ENCODE data around the gene FILIP1L.

Gene FILIP1L

DNA sequence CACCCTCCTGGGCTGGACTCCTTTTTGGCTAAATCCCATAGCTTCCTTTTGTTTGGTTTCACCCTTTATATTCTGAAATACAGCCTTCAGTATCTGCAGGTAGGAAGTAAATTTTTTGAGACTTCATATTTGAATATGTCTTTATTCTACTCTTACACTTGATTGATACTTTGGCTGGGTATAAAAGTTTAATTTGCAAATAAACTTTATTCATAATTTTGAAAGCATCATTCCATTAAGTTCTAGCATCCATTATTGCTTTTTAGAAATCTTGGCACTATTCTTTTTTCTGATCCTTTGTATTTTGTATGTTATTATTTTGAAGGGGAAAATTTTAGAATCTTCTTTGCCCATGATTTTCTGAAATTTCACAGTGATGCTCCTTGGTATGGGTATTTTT, 41.3 kb upstream of the FILIP1L start:
- Histone ChIP-seq H3F3A (ENCODE audit: insufficient read depth) (no peaks in the 10 kb centered on the region), H3K27ac (ENCODE audit: low read depth, low read length) (no peak overlapping the region), H3K4me2 (ENCODE audit: low read depth, low read length, poor library complexity, severe bottlenecking) (no peak overlapping the region), H2AFZ (ENCODE audit: low read depth, low read length, severe bottlenecking) (no peak overlapping the region), H3K4me3 (ENCODE audit: insufficient read depth, low read length, poor library complexity, severe bottlenecking) (no peak overlapping the region), H3K9me3 (ENCODE audit: insufficient read depth, low read length) (peaks cover 8% of the 10 kb centered on the region; the same call in 1 of the 2 replicates), H3K9ac (ENCODE audit: low read length) (no peak overlapping the region), H3K9me2 (replicated peaks; ENCODE audit: insufficient read depth, low read length) (no peaks in the 10 kb centered on the region), H3K36me3 (ENCODE audit: low read length) (peaks cover 13% of the 10 kb centered on the region), H3K79me2 (ENCODE audit: insufficient read depth, low read length) (no peaks in the 10 kb centered on the region), H3K27me3 (ENCODE audit: low read length) (no peaks in the 10 kb centered on the region), H4K20me1 (ENCODE audit: low read depth, low read length) (no peaks in the 10 kb centered on the region)
- TF ChIP-seq, protein P1, sequence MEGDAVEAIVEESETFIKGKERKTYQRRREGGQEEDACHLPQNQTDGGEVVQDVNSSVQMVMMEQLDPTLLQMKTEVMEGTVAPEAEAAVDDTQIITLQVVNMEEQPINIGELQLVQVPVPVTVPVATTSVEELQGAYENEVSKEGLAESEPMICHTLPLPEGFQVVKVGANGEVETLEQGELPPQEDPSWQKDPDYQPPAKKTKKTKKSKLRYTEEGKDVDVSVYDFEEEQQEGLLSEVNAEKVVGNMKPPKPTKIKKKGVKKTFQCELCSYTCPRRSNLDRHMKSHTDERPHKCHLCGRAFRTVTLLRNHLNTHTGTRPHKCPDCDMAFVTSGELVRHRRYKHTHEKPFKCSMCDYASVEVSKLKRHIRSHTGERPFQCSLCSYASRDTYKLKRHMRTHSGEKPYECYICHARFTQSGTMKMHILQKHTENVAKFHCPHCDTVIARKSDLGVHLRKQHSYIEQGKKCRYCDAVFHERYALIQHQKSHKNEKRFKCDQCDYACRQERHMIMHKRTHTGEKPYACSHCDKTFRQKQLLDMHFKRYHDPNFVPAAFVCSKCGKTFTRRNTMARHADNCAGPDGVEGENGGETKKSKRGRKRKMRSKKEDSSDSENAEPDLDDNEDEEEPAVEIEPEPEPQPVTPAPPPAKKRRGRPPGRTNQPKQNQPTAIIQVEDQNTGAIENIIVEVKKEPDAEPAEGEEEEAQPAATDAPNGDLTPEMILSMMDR (IDR thresholded peaks at IDR 0.05; ENCODE audit: insufficient read depth, low read length, poor library complexity, severe bottlenecking), result no peak
- no peak for TF ChIP-seq EZH2phosphoT487 (conservative IDR thresholded peaks at IDR 0.05; ENCODE audit: low read length)

DNA sequence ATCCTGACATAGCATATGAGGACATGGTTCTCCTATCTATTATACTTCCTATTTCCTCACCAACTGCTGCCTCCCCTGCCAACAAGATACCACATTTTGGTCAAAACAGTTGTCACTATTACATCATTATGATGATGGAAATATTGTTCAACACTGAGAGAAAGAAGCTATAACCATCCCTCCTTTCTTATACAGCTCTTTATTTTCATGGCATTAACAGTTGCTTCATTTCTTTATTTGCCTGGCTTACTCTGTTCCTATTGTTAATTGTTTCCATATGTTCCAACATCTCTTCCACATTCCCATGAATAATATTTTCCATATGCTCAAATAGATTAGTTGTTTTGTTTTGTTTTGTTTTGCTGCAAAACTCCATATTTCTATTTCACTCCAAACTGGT, 40.8 kb upstream of the FILIP1L start:
- no peaks in the 10 kb centered on the region for H3F3A ChIP-seq (ENCODE audit: insufficient read depth)
- H3K79me2 ChIP-seq (ENCODE audit: insufficient read depth, low read length), result no peaks in the 10 kb centered on the region
- no peak overlapping the region for H2AFZ ChIP-seq (ENCODE audit: low read depth, low read length, severe bottlenecking)
- no peak overlapping the region for H3K9ac ChIP-seq (ENCODE audit: low read length)
- H3K27ac ChIP-seq (ENCODE audit: low read depth, low read length), result no peak overlapping the region
- TF ChIP-seq EZH2phosphoT487 (conservative IDR thresholded peaks at IDR 0.05; ENCODE audit: low read length), result no peak
- H3K9me2 ChIP-seq (replicated peaks; ENCODE audit: insufficient read depth, low read length), result no peaks in the 10 kb centered on the region
- no peak overlapping the region for H3K4me3 ChIP-seq (ENCODE audit: insufficient read depth, low read length, poor library complexity, severe bottlenecking)
- H4K20me1 ChIP-seq (ENCODE audit: low read depth, low read length), result no peaks in the 10 kb centered on the region
- peaks cover 8% of the 10 kb centered on the region; the same call in 1 of the 2 replicates for H3K9me3 ChIP-seq (ENCODE audit: insufficient read depth, low read length)
- H3K27me3 ChIP-seq (ENCODE audit: low read length), result no peaks in the 10 kb centered on the region
- peaks cover 13% of the 10 kb centered on the region for H3K36me3 ChIP-seq (ENCODE audit: low read length)
- no peak overlapping the region for H3K4me2 ChIP-seq (ENCODE audit: low read depth, low read length, poor library complexity, severe bottlenecking)

DNA sequence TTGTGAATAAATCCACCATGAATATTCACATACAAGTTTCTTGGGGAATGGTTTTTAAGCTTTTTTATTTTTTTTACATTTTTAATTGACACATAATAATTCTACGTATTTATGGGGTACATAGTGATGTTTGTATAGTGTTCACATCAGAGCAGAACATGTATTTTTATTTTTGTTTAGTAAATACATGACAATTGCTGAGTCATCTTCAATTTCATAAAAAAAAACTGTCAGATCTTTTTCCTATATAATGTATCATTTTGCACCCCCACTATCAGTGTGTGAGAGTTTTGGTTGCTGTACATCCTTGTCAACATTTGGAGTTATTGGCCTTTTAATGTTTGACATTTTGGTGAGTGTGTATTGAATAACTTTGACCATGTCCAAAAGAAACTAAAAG, 39.9 kb upstream of the FILIP1L start:
- H3K27me3 ChIP-seq (ENCODE audit: low read length), result no peaks in the 10 kb centered on the region
- no peak overlapping the region for H3K4me3 ChIP-seq (ENCODE audit: insufficient read depth, low read length, poor library complexity, severe bottlenecking)
- no peaks in the 10 kb centered on the region for H3K9me2 ChIP-seq (replicated peaks; ENCODE audit: insufficient read depth, low read length)
- H3F3A ChIP-seq (ENCODE audit: insufficient read depth), result no peaks in the 10 kb centered on the region
- no peaks in the 10 kb centered on the region for H4K20me1 ChIP-seq (ENCODE audit: low read depth, low read length)
- no peak for TF ChIP-seq EZH2phosphoT487 (conservative IDR thresholded peaks at IDR 0.05; ENCODE audit: low read length)
- TF ChIP-seq, protein P1 (IDR thresholded peaks at IDR 0.05; ENCODE audit: insufficient read depth, low read length, poor library complexity, severe bottlenecking), result no peak
- no peak overlapping the region for H3K4me2 ChIP-seq (ENCODE audit: low read depth, low read length, poor library complexity, severe bottlenecking)
- peaks cover 8% of the 10 kb centered on the region; the same call in 1 of the 2 replicates for H3K9me3 ChIP-seq (ENCODE audit: insufficient read depth, low read length)
- no peak overlapping the region for H3K9ac ChIP-seq (ENCODE audit: low read length)
- H3K79me2 ChIP-seq (ENCODE audit: insufficient read depth, low read length), result no peaks in the 10 kb centered on the region
- no peak overlapping the region for H3K27ac ChIP-seq (ENCODE audit: low read depth, low read length)
- no peak overlapping the region for H2AFZ ChIP-seq (ENCODE audit: low read depth, low read length, severe bottlenecking)
- peaks cover 13% of the 10 kb centered on the region for H3K36me3 ChIP-seq (ENCODE audit: low read length)

DNA sequence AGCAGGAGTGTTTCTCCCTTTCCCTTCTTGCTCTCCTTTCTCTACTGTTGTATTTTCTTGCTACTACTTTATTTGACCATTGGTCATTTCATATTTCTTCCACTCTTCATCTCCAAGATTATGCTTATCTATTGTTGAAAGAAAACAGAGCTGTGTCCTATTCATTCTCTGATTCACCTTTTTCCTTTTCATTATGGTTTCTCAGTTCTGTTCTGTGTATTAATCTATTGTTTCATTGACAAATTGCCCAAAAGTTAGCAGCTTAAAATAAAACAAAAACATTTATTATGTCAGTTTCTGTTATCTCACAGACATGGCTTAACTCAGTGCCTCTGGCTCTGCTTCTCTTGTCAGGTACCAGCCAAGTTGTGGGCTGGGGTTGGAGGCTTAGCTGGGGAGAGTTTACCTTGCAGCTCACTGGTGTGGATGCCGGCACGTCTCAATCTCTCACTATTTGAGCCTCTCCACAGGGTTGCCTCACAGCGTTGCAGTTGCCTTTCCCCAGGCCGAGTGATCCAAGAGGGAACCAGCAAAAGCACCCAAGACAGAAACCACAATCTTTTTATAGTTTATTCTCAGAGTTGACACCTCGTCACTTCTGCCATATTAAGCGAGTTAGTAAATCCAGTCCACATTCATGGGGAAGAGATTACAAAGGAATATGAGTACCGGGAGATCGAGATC, 36.9 kb upstream of the FILIP1L start:
- no peaks in the 10 kb centered on the region for H3K79me2 ChIP-seq (ENCODE audit: insufficient read depth, low read length)
- no peaks in the 10 kb centered on the region for H3F3A ChIP-seq (ENCODE audit: insufficient read depth)
- H3K27ac ChIP-seq (ENCODE audit: low read depth, low read length), result no peak overlapping the region
- H3K4me3 ChIP-seq (ENCODE audit: insufficient read depth, low read length, poor library complexity, severe bottlenecking), result no peak overlapping the region
- H2AFZ ChIP-seq (ENCODE audit: low read depth, low read length, severe bottlenecking), result no peak overlapping the region
- H3K27me3 ChIP-seq (ENCODE audit: low read length), result no peaks in the 10 kb centered on the region
- H3K36me3 ChIP-seq (ENCODE audit: low read length), result peaks cover 10% of the 10 kb centered on the region
- no peaks in the 10 kb centered on the region for H3K9me2 ChIP-seq (replicated peaks; ENCODE audit: insufficient read depth, low read length)
- H3K9ac ChIP-seq (ENCODE audit: low read length), result no peak overlapping the region
- H3K4me2 ChIP-seq (ENCODE audit: low read depth, low read length, poor library complexity, severe bottlenecking), result no peak overlapping the region
- peaks cover 8% of the 10 kb centered on the region; the same call in 1 of the 2 replicates for H3K9me3 ChIP-seq (ENCODE audit: insufficient read depth, low read length)
- no peaks in the 10 kb centered on the region for H4K20me1 ChIP-seq (ENCODE audit: low read depth, low read length)
- TF ChIP-seq, protein P1 (IDR thresholded peaks at IDR 0.05; ENCODE audit: insufficient read depth, low read length, poor library complexity, severe bottlenecking), result no peak
- TF ChIP-seq EZH2phosphoT487 (conservative IDR thresholded peaks at IDR 0.05; ENCODE audit: low read length), result no peak
